HepG2 (cell line): ENCODE results near the gene NOL8. TPM values are rescaled to one million over a fixed set of nuclear protein-coding genes. Genes with fewer than 3 reads are reported as not detected.

Source experiments
- ATAC-seq: fragments of 200-7000 bp; cut with Tn5 transposase; 3 replicates; pipeline ENCODE4 v1.9.1; 2020; ENCODE audit warnings: mild to moderate bottlenecking, moderate library complexity
- BruUV-seq: library from RNA; stranded (reverse); fragments of 400-500 nt; replicated peaks from 2 replicates; lab custom pipeline; 2021; lab: Mats Ljungman, UMichigan
- CTCF ChIA-PET: fragments of 300-600 bp; formaldehyde crosslinking; extraction: SDS; loops from one replicate; lab custom pipeline; 2021; ENCODE audit warnings: low total read pairs, inconsistent platforms, low intra/inter-chr PET ratio; lab: Yijun Ruan, JAX
- POLR2A ChIA-PET: fragments of 350-600 bp; sonication (Branson Sonifier 250); formaldehyde crosslinking; loops from one replicate; lab custom pipeline; 2020; ENCODE audit warnings: antibody characterized with exemption, inconsistent platforms; lab: Yijun Ruan, JAX
- DNase-seq: peaks from one replicate; pipeline ENCODE4 v3.0.0-alpha.2; 2015; ENCODE audit warnings: low spot score
- FAIRE-seq: peaks from 3 replicates; lab custom pipeline; 2011; peaks lifted over from hg19 to GRCh38; lab: Jason Lieb, UNC
- H2AFZ ChIP-seq: one replicate; pipeline ENCODE4 v1.6.1; 2011; ENCODE audit warnings: low read length, inconsistent platforms
- H3K27ac ChIP-seq: fragments of 300-600 bp; 3 replicates; pipeline ENCODE4 v1.8.0; 2011; ENCODE audit warnings: mixed run types, mild to moderate bottlenecking, mixed read lengths, low read length, inconsistent platforms; ENCODE audit not compliant: insufficient read depth; ENCODE audit errors: extremely low read length
- H3K27me3 ChIP-seq, 2 experiments: fragments of 200-600 bp in 1 of 2; 2 replicates in 1 of 2; 3 replicates in 1 of 2; pipeline versions ENCODE4 v1.6.0 to v1.8.0; 2011; ENCODE audit warnings: low read length in 2 of 2, mild to moderate bottlenecking in 2 of 2, moderate library complexity in 2 of 2, inconsistent platforms in 1 of 2; ENCODE audit not compliant: insufficient read depth in 2 of 2, control insufficient read depth in 1 of 2
- H3K36me3 ChIP-seq, 2 experiments: fragments of 200-600 bp in 1 of 2; replicated peaks in 1 of 2; 2 replicates in 1 of 2; 3 replicates in 1 of 2; pipeline versions ENCODE4 v1.5.1 to v1.8.0; 2011; ENCODE audit warnings: low read length in 2 of 2, inconsistent platforms in 1 of 2; ENCODE audit not compliant: insufficient read depth in 2 of 2, control insufficient read depth in 1 of 2
- H3K4me1 ChIP-seq: 2 replicates; pipeline ENCODE4 v1.5.1; 2012; ENCODE audit warnings: low read length, inconsistent platforms; ENCODE audit not compliant: insufficient read depth
- H3K4me2 ChIP-seq: 2 replicates; pipeline ENCODE4 v1.6.0; 2011; ENCODE audit warnings: low read depth, low read length, inconsistent platforms
- H3K4me3 ChIP-seq, 3 experiments: fragments of 200-600 bp in 1 of 3; sonication (generic), shearing (Covaris generic) in 1 of 3; replicated peaks in 1 of 3; 2 replicates each; pipeline ENCODE4 v1.5.1; 2011 to 2016; ENCODE audit warnings: low read length in 3 of 3, inconsistent platforms in 2 of 3, low read depth in 2 of 3, mild to moderate bottlenecking in 2 of 3, control low read depth in 1 of 3, mixed read lengths in 1 of 3; ENCODE audit not compliant: insufficient read depth in 1 of 3
- H3K79me2 ChIP-seq: one replicate; pipeline ENCODE4 v1.6.1; 2011; ENCODE audit warnings: low read length, inconsistent platforms; ENCODE audit not compliant: insufficient read depth
- H3K9ac ChIP-seq: 2 replicates; pipeline ENCODE4 v1.6.0; 2011; ENCODE audit warnings: mild to moderate bottlenecking, low read depth, low read length, inconsistent platforms; ENCODE audit not compliant: insufficient read depth
- H3K9me3 ChIP-seq: 2 replicates; pipeline ENCODE4 v1.5.1; 2012; ENCODE audit warnings: mild to moderate bottlenecking, low read length
- H4K20me1 ChIP-seq: 2 replicates; pipeline ENCODE4 v1.6.0; 2011; ENCODE audit warnings: inconsistent platforms, mild to moderate bottlenecking, low read length, moderate library complexity; ENCODE audit not compliant: insufficient read depth
- CBX2 ChIP-seq, 2 experiments: fragments of 200-600 bp in 1 of 2; sonication (generic); formaldehyde crosslinking in 1 of 2; IDR thresholded peaks; 2 replicates each; pipeline versions ENCODE4 v1.7.0 to v1.8.1; 2018 to 2022; ENCODE audit warnings: low read depth in 2 of 2, low read length in 1 of 2, mild to moderate bottlenecking in 1 of 2, missing genetic modification reagents in 1 of 2
- CEBPB ChIP-seq: IDR thresholded peaks from 2 replicates; pipeline ENCODE4 v1.6.1; 2011; ENCODE audit warnings: low read depth, low read length, improper control_type of control experiment, borderline replicate concordance
- DMAP1 ChIP-seq: IDR thresholded peaks from 2 replicates; pipeline ENCODE4 v1.6.1; 2016
- MAFF ChIP-seq: IDR thresholded peaks from 2 replicates; pipeline ENCODE4 v1.6.1; 2011; ENCODE audit warnings: low read depth, low read length, improper control_type of control experiment
- MAFK ChIP-seq, 2 experiments: IDR thresholded peaks in 1 of 2; conservative IDR thresholded peaks in 1 of 2; 2 replicates each; pipeline ENCODE4 v1.6.1; 2011; ENCODE audit warnings: improper control_type of control experiment in 2 of 2, low read length in 2 of 2
- PLSCR1 ChIP-seq: sonication (generic); formaldehyde crosslinking; IDR thresholded peaks from 2 replicates; pipeline ENCODE4 v1.5.0; 2020; ENCODE audit warnings: missing genetic modification reagents, mild to moderate bottlenecking, borderline replicate concordance
- POLR2AphosphoS2 ChIP-seq: IDR thresholded peaks from 2 replicates; pipeline ENCODE4 v1.6.1; 2011; ENCODE audit warnings: low read depth, low read length, improper control_type of control experiment
- RBFOX2 ChIP-seq: fragments of 200-400 bp; formaldehyde crosslinking; IDR thresholded peaks from 2 replicates; pipeline ENCODE4 v1.6.1; 2017; ENCODE audit warnings: low read depth, mild to moderate bottlenecking, low read length
- RBM22 ChIP-seq: fragments of 200-400 bp; formaldehyde crosslinking; optimal IDR thresholded peaks from 2 replicates; pipeline ENCODE3; 2017; ENCODE audit warnings: mild to moderate bottlenecking, low read length, moderate library complexity
- ZBTB25 ChIP-seq: IDR thresholded peaks from 2 replicates; pipeline ENCODE4 v1.6.1; 2018; ENCODE audit warnings: missing genetic modification reagents
- ZFP41 ChIP-seq: sonication (generic); formaldehyde crosslinking; IDR thresholded peaks from 2 replicates; pipeline ENCODE4 v1.4.0; 2020; ENCODE audit warnings: mild to moderate bottlenecking, missing genetic modification reagents, borderline replicate concordance
- WGBS: methylation state at CpG from one replicate; pipeline ENCODE4 v1.1.6; 2017; ENCODE audit warnings: low lambda C conversion rate; 5-methylcytosine and 5-hydroxymethylcytosine counted together
- in situ Hi-C: cut with HindIII; loops from 2 replicates; pipeline ENCODE4 v1.10.0; 2017; ENCODE audit warnings: low pct_unique_long_range_greater_than_20kb; ENCODE audit not compliant: extremely low pct_ligation_motif_present
- intact Hi-C: fragments of 100-400 bp; cut with micrococcal nuclease; formaldehyde crosslinking; loops from one replicate; pipeline ENCODE4 v1.10.0; 2022; ENCODE audit not compliant: unreplicated experiment
- polyA plus RNA-seq, 8 experiments: library from polyadenylated mRNA; depleted of rRNA in 3 of 8; stranded (reverse) in 7 of 8; unstranded in 1 of 8; fragments of >200 nt; fragmentation: Illumina TruSeq in 4 of 8; extraction: Trizol in 4 of 8; gene quantifications; 2 replicates each; pipeline versions ENCODE4 v1.2.1 to v1.2.3, GENCODE V29; 2011 to 2016; ENCODE audit warnings: low read depth in 4 of 8, missing spikeins in 1 of 8, mixed read lengths in 1 of 8; ENCODE audit not compliant: insufficient read depth in 1 of 8
- total RNA-seq, 5 experiments: library from RNA; depleted of rRNA; stranded (reverse); fragments of >200 nt; fragmentation: Illumina TruSeq; extraction: Trizol; gene quantifications; 2 replicates each; pipeline ENCODE4 v1.2.3, GENCODE V29; 2016; ENCODE audit warnings: low read depth in 1 of 5

NOL8 gene
- total and polyA plus RNA-seq, 2 of the 13 experiments (the other 11 are each of a cell fraction or from before 2014, with no cell fraction given): 12.8 to 36.3 TPM

- peak; percentile 35; the same call in 1 of the 2 replicates for TF ChIP-seq RBFOX2
- TF ChIP-seq ZBTB25 (CRISPR knock-in tag): no peak
- peak; percentile 63 for TF ChIP-seq RBM22
- no peak for TF ChIP-seq PLSCR1 (CRISPR knock-in tag)
- Histone ChIP-seq H3K4me3 (no peak overlapping the region), H3K4me1 (no peaks in the 10 kb centered on the region), H2AFZ (no peak overlapping the region), H3K27me3 (no peaks in the 10 kb centered on the region), H3K79me2 (no peaks in the 10 kb centered on the region), H3K9ac (no peak overlapping the region), H4K20me1 (no peaks in the 10 kb centered on the region), H3K4me2 (no peak overlapping the region), H3K36me3 (peaks cover 31 to 93% of the 10 kb centered on the region in 2 experiments), H3K27ac (no peak overlapping the region), H3K9me3 (no peaks in the 10 kb centered on the region)
- BruUV-seq: no TSS peak
- in situ Hi-C loops: no loop called here
- CTCF ChIA-PET: no interaction called here
- DNase-seq (no peak), FAIRE-seq (no peak), ATAC-seq (no peak)
- intact Hi-C loops: no loop called here
- WGBS: 95% methylated on average over 11 of the region's 11 CpGs
- POLR2A ChIA-PET: no interaction called here
Observed at GRCh38 chr9:92276331-92277032, 48.7 kb downstream of the NOL8 start.

- no peak for FAIRE-seq
- no peak overlapping the region for H3K4me2 ChIP-seq
- BruUV-seq: no TSS peak
Observed at GRCh38 chr9:92275541-92275940, 49.6 kb downstream of the NOL8 start.

More at GRCh38 chr9:92275541-92275940, 49.6 kb downstream of the NOL8 start:
- in situ Hi-C loops (no loop called here), intact Hi-C loops (no loop called here)
- ChIA-PET POLR2A (no interaction called here), CTCF (no interaction called here)
- Histone ChIP-seq H3K27me3 (no peaks in the 10 kb centered on the region), H3K9ac (no peak overlapping the region), H2AFZ (no peak overlapping the region), H3K27ac (no peak overlapping the region), H3K4me3 (no peak overlapping the region), H4K20me1 (no peaks in the 10 kb centered on the region), H3K4me1 (no peaks in the 10 kb centered on the region), H3K9me3 (no peaks in the 10 kb centered on the region), H3K36me3 (peaks cover 36 to 93% of the 10 kb centered on the region in 2 experiments), H3K79me2 (no peaks in the 10 kb centered on the region)
- no peak for DNase-seq
- ATAC-seq: peak; percentile 82
- WGBS: 96% methylated on average over 6 of the region's 6 CpGs
- TF ChIP-seq MAFF (peak; percentile 78), CEBPB (peak; percentile 42; the same call in 1 of the 2 replicates), CBX2 (IDR thresholded peaks at IDR 0.05; ENCODE audit: low read depth, low read length) (no peak), CBX2 (CRISPR knock-in tag; IDR thresholded peaks at IDR 0.05; ENCODE audit: low read depth) (no peak), POLR2AphosphoS2 (0 out of 2 replicates have a peak, but pooled peaks have one; percentile 41), ZFP41 (no peak), MAFK (conservative IDR thresholded peaks at IDR 0.05 in 1 of 2, IDR thresholded peaks at IDR 0.05 in 1 of 2; ENCODE audit: low read length in 2 of 2) (peak; percentile 83 to 84), DMAP1 (CRISPR knock-in tag) (no peak)
